GM21447 (cell line): ENCODE measurements around the gene ANXA8.
A peak's percentile ranks its signal among the peaks of the same experiment; 100 is the strongest.
"Not testable (repeated sequence)": the region's sequence is repeated elsewhere in the genome, so short reads cannot be mapped to it uniquely, and the experiment has no call there.

ENCODE experiments used
- ATAC-seq: cut with Tn5 transposase; IDR thresholded peaks from one replicate; pipeline ENCODE4 v1.9.1; 2021; ENCODE audit not compliant: unreplicated experiment

Gene ANXA8, protein sequence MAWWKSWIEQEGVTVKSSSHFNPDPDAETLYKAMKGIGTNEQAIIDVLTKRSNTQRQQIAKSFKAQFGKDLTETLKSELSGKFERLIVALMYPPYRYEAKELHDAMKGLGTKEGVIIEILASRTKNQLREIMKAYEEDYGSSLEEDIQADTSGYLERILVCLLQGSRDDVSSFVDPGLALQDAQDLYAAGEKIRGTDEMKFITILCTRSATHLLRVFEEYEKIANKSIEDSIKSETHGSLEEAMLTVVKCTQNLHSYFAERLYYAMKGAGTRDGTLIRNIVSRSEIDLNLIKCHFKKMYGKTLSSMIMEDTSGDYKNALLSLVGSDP

DNA sequence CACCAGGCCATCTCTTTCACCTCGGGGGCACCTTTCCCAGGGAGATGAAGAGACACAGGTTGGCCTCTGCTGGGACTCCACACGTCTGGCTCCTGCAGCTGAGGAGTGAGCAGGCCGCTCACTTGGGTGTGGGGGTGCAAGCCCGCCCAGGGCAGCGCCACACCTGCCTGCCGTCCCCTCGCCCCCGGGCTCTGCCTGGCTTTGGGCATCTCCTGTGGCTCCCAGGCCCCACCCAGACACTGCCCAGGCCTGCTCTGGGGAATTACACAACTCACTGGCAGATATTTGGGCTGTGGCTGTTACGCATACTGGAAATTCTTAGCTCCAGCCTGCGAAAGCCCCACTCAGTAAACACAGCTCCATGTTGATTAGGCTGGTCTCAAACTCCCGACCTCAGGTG, at the start of gene ANXA8:
TSS of gene ANXA8 (minus strand) at position 193 of the 400 bp plus-strand sequence. CDS start at position 11, 182 bp downstream.
- ATAC-seq, result not testable (repeated sequence)

DNA sequence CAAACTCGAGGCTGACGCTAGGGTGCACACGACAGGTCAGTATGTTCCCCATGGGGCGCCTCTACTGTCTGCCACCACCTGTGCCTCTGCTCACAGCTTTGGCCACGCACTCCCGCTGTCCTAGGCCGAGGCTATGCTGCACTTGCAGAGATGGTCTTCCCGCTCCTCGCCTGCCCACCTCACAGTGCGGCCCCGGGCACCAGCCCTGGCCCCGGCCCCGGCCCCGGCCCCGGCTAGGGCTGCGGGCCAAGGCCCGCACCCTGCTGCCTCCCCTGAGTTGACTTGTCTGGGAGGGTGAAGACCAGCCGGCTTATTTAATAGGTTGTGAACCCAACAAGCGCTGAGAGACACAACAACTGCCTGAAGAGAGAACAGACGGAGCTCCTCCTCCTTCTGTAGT, 39.6 kb upstream of the ANXA8 start, which contains the start of gene AGAP9:
TSS of gene AGAP9 (minus strand) at position 164 of the 400 bp plus-strand sequence. CDS start at position 52, 112 bp downstream.
- ATAC-seq, result not testable (repeated sequence)

DNA sequence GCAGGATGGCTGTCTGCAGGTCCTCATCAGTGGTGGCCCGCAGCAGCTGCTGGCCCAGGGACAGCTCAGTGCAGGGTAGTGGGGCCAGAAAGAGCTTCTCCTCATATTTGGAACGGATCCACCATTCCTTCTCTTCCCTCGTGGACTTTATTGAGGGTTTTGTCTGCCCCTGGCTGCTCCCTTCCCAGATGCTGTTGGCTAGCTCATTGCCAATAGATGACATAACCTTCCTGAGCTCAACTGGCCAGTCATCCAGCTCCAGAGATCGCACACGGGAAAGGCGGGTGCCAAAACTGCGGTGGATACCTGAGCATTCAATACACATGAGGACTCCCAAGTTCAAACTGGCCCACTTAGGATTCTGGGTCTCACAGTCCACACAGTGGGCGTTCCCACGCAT, 18.4 kb upstream of the ANXA8 start:
- ATAC-seq, result not testable (repeated sequence)

DNA sequence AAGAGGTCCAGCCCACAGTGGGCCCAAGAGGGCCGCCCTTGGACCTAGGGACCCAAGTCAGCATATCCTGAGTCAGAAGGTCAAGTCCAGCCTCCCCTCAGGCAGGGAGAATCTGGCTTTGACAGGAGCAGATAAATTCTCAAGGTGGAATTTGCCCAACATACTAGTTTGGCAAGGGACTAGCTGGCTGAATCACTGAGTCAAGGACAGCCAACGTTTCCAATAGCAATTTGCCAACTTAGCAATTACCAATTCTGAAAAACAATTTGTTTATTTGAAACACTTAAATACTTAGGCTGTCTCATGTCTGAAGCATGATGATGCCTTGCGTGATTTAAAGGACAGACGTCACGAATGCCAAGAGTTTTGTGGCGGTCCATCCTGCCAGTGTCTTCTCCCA, 10.3 kb upstream of the ANXA8 start:
- not testable (repeated sequence) for ATAC-seq

DNA sequence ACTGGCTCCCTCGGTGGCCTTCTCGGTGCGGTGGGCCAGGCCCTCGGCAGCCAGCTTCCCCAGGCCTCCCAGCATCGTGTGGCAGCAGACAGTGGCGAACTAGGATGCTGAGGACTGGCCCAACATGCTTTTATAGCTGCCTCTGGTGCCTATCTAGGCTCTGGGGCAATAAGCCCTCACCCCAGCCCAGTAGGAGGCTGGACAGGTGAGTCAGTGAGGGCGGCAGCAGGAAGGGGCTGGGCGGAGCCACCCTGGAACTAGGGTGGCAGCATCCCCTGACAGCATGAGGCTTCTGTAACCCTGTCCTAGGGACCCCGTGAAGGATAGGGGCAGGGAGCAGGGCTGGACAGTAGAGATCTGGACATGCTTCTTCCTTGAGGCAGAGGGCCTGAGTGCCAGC, 7.7 kb upstream of the ANXA8 start, which contains the start of gene FAM25G:
TSS of gene FAM25G (minus strand) at position 101 of the 400 bp plus-strand sequence. CDS start at position 75, 26 bp downstream.
- not testable (repeated sequence) for ATAC-seq

DNA sequence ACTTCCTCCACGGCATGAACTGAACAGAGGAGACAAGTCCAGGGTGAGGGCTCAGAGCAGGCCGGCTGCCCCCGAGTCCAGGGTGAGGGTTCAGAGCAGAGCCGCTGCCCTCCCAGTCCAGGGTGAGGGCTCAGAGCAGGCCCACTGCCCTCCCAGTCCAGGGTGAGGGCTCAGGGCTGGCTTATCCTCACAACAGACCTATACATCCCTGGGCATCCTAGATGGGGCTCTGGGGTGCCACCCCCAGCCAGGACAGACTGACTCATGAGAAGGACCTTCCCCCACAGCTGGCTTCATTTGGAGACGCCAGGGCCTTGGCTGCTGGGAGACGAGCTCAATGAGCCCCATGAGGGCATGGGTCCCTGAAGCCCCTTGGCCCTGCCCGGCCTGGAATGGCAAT, 5.7 kb upstream of the ANXA8 start:
- ATAC-seq, result not testable (repeated sequence)

DNA sequence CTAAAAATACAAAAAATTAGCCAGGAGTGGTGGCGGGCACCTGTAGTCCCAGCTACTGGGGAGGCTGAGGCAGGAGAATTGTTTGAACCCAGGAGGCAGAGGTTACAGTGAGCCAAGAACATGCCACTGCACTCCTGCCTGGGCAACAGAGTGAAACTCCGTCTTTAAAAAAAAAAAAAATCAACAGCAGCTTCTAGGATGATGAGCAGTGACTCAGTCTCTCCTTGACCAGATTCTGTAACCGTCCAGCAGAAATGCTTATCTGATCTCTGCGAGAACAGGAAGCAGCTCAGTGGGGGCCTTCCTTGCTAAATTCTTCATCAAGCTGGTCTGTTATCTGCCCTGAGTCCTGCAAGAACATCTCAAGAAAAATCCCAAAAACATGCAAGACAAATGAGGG, 2.0 kb upstream of the ANXA8 start:
- ATAC-seq, result not testable (repeated sequence)

DNA sequence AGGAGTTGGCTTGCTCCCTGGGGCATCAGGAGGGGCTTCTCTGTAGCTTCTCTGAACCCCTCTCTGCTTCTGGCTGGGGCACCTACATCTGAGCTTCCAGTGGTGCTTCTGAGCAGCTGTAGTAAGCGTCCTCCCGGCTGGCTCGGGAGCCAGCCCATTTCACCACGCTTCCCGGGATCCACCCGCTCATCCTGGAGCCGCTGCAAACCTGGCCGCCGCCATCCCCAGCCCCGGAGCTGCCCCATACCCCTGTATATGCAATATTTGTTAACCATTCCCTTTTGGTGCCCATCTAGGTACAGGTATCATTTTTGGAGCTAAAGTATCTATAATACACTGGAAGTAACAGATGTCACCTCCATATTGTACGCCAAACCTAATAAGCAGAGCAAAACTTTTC, 871 bp upstream of the ANXA8 start:
- ATAC-seq, result not testable (repeated sequence)

DNA sequence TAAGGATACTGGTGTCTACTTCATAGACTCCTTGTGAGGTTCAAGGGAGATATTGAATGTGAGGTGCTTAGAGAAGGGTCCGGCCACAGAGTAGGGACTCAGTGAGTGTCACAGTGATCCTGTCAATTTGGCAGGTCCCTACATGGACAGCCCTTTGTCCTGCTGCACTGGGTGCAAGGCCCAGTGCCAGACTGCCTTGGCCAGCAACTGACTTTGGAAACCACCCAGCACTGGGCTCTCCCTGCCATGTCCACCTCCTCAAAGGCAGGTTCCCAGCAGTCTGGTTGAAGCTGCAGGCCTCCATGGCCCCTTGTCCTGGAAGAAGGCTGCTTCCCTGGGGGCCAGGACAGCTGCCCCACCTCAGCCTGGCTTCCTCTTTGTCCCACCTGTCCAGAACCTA, 1.5 kb downstream of the ANXA8 start:
- ATAC-seq, result not testable (repeated sequence)

DNA sequence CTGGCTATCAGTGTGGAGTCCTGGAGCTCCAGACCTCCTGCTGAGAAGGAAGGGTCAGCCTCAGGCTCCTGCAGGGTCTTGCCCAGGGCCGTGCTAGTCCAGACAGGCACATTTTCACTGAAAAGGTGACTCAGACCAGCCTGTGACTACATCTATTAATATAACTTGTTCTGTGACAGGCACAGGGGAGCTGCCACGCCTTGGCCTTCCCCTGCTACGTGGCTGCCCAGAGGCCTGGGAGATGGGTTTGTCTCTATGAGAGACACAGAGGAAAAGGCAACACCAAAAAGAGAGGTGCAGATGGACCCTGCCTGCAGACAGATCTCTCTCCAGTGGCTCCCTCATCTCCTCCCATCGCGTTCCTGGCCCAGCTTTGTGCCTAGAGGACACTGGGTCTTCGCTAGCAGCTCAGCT, 2.1 kb downstream of the ANXA8 start:
- not testable (repeated sequence) for ATAC-seq

DNA sequence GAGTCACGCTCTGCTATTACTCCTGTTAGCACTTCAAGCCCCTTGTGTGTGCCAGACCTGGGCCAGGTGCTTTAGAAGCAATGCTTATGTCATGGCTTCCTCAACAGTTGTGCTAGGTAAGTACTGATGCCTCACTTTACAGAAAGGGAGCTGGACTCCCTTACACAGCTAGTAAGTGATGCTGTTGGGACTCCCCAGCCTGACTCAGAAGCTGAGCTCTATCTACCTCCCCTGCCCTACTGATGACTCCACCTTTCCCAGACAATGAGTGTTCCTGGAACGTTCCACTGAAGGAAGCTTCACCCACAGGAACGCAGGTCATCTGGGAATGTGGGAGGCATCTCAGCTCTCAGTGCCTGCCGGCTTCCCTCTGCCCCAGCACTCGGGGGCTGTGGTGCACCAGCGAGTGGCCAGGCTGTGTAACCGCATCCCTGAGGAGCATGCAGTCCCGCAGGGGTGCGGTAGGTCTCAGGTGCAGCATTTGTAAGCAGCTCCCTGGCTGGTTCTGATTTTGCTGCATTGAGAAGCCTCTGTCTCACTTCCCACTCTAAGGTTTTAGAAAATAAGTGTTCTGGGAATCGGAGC, 2.6 kb downstream of the ANXA8 start:
- ATAC-seq, result not testable (repeated sequence)

DNA sequence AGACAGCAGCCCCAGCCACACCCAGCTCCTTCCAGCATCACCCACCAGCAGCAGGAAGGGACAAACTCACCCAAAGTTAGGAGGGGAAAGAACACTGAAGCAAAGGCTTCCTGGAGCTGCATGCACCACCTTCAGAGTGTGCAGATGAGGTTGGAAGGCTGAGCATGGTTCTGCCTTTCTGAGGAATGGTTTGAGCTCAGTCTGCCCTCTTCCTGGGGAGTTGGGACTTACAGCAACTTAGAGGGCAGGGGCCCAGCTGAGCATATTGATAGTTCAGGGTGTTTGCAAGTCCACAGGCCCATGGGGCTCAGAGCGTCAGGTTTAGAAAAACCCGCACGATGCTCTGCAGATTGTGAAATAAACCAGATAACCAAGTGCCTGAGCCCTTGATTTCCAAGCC, 3.8 kb downstream of the ANXA8 start:
- ATAC-seq, result not testable (repeated sequence)

DNA sequence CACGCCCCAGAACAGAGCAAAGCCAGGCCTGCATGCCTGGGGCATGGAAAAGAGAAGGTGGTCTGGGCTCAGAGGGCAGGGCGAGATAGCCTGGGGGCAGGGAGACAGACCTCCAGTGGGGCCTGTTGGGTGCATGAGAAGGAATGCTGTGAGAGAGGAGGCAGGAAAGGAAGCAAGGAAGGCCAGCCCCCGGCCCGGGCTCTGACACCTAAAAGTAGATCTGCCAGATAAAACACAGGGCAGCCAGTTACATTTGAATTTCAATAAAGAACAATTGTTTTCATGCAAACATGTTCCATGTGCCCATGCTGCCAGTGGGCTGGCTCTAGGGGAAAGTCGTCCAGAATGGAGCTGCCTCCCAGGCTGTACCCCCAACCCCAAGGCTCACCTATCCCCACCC, 5.8 kb downstream of the ANXA8 start:
- ATAC-seq, result not testable (repeated sequence)

DNA sequence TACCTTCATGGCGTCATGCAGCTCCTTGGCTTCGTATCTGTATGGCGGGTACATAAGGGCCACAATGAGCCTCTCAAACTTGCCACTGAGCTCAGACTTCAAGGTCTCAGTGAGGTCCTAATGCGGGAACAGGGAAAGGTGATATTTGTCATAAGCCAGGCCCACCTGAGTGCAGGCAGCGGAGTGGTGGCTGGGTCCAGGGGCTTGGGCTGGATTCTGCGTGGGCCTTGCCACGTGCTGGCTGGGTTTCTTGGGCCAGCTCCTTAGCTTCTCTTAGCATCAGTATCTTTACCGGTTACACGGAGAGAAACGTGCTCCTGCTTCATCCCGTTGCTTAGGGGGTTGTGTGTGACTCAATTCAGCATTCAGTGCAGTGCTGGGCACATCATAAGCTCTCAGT, 6.8 kb downstream of the ANXA8 start:
- ATAC-seq, result not testable (repeated sequence)

DNA sequence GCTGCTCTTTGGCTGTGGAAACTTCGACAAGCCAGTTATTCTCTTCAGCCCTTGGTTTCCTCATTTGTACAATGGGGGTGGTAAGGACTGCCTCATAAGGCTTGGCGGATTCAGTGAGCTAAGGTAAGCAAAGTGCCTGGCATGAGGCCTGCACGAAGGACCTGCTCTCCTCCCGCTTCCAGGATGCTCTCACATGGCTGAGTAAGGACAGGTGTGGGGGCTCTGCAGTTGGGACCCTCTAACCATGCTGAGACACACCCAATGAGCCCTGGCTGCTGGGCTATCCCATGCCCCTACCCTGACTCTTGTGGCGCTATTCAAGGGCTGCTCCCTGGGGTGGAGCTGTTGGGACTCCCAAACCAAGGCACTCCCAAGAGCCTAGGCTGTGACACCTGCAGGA, 8.8 kb downstream of the ANXA8 start:
- not testable (repeated sequence) for ATAC-seq

DNA sequence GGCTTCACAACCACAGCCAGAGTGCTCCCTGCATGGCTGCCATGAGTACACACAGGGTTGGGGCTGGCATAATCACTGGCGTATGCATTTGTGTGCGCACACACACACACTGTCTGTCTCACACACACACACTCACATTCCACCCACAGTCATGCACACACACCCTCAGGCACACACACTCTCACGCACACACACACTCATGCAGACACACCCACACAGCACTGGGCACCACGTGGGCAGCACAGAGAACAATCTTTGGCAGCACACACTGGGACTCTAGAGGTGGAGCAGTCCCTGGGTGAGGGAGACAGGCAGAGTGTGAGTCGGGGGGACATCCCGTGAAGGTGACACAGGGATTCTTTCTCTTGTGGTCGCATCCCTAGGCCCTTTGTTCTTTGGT, 10.4 kb downstream of the ANXA8 start:
- ATAC-seq, result not testable (repeated sequence)

DNA sequence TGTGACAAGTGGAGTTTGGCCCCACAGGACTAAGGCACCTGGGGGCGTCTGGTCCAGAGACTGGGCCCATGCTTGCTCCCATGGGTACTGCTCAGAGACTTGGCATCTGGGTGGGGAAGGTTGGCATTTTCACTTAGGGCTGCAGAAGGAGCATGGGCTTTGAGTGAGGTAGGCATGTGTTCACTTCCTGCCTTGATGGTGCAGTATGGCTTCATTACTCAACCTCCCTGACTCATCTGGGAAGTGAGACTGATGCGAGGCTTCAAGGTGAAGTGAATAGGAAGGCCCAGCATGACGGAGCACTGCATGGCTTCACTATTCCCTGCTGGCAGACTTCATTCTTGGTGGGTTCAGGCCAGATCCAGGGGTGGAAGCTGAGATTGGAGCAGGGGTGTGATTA, 11.3 kb downstream of the ANXA8 start:
- peak; percentile 84 for ATAC-seq

DNA sequence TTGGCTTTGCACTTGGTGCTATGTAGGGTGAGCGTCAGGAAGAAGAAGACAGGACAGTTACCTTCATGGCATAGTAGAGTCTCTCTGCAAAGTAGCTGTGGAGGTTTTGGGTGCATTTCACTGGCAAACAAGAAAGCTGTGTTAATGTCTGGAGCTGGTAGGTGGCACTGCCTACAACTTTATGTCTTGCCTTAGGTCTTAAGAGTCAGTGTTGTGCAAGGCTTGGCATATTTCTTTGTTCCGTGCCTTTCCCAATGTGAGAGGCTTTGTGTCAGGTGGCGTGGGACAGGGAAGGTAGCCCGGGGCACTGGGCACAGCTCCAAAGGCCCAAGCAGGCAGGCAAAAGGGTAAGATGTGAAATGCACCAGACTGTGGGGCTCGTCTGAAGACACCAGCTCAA, 11.8 kb downstream of the ANXA8 start:
- not testable (repeated sequence) for ATAC-seq

DNA sequence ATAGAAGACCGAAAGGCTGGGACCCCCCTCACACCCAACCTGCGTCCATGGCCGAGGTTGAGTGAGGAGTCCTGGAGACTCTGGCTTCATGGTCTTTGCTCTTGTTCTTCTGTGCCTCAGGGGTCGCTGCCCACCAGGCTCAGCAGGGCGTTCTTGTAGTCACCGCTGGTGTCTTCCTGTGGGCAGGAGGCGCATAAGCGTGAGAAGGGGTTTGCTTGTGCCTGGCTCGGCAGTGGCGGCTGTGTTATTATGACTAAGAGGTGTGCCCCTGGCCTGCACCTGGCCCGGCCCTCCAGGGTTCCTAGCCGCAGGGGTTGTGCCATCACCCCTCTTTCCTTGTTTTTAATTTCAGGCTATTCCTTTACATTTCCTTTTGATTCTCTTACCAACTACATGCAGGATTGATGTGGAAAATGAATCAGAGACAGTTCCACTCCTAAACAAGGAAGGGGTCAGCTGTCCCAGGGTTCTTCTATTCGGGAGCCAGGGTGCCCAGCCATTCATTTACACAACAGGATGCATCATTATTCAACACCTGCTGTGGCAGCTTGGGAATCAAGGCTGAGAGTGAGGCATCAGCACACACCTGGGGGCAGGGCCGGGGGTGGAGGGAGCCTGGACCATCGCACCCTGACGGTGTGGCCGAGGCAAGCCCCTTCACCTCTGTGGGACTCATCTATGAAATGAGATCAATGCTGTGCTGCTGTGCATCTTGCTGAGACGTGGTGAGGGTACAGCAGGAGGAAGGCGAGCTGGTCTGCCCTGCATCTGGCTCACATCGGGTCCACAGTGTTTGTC, 15.0 kb downstream of the ANXA8 start:
- ATAC-seq, result not testable (repeated sequence)

DNA sequence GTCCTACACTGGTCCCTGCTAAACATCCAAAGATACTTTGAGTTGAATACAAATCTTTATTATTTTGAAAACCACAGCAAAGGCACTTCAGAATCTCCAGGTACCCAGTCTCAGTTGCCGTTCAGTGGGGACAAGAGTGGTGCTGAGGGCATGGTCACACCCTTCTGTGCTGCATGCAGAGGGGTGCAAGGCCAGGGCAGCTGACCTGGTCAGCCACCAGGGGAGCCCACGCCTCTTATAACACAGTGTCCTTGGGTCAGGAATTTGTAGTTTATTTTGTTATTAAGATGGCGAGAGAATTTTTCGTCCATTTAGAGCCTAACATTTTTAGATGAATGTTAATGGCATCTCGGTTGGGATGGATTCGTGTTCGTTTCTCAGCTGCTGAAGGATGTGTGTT, 16.0 kb downstream of the ANXA8 start:
- ATAC-seq, result not testable (repeated sequence)

DNA sequence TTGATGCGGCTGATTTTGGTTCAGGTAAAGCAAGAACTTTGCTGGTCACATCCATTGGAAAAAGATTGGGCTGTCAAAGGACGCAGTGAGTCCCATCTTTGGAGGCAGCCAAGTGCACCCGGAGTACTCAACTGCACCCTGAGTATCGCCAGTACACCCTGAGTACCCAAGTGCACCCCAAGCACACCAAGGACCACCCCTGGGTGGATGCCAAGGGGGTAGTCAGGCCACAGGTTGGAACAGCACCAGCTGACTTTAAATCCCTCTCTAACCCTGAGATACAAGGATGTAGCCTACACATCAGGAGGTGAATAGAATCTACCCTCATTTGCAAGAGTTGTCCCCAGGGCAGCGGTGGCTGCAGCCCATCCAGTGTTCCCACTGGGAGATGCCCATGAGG, 16.5 kb downstream of the ANXA8 start:
- not testable (repeated sequence) for ATAC-seq
